ENCODE measurements around the gene MICOS13. TPM values are rescaled to one million over a fixed set of nuclear protein-coding genes. Genes with fewer than 3 reads are reported as not detected.

The MICOS13 gene
- total and polyA plus RNA-seq, 10 of the 15 experiments (the other 5 are each of a cell fraction or from before 2014, with no cell fraction given): 9.4 to 211 (median 51.3) TPM

- peak; percentile 87 for TF ChIP-seq ZNF687 (IDR thresholded peaks at IDR 0.05)
- TF ChIP-seq NFYA (IDR thresholded peaks at IDR 0.05; ENCODE audit: borderline replicate concordance, low read depth, low read length): no peak
- TF ChIP-seq CREM (IDR thresholded peaks at IDR 0.05; ENCODE audit: low read depth): peak; percentile 99
- TF ChIP-seq, protein P1, sequence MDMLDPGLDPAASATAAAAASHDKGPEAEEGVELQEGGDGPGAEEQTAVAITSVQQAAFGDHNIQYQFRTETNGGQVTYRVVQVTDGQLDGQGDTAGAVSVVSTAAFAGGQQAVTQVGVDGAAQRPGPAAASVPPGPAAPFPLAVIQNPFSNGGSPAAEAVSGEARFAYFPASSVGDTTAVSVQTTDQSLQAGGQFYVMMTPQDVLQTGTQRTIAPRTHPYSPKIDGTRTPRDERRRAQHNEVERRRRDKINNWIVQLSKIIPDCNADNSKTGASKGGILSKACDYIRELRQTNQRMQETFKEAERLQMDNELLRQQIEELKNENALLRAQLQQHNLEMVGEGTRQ (IDR thresholded peaks at IDR 0.05; ENCODE audit: borderline replicate concordance, low read depth, low read length): peak; percentile 95
- no peak for TF ChIP-seq RBBP5 (conservative IDR thresholded peaks at IDR 0.05)
- no peak for TF ChIP-seq PRDM15 (CRISPR knock-in tag; IDR thresholded peaks at IDR 0.05)
- TF ChIP-seq SMARCA5 (IDR thresholded peaks at IDR 0.05): peak; percentile 91
- peak; percentile 9; the same call in 1 of the 2 replicates for TF ChIP-seq PAX5 (IDR thresholded peaks at IDR 0.05; ENCODE audit: borderline replicate concordance, low read depth, low read length)
- no peak for TF ChIP-seq BCL3 (IDR thresholded peaks at IDR 0.05; ENCODE audit: borderline replicate concordance, insufficient read depth, low read depth, low read length, poor library complexity, severe bottlenecking)
- no peak for TF ChIP-seq SPI1 (IDR thresholded peaks at IDR 0.05; ENCODE audit: borderline replicate concordance, insufficient read depth, low read depth, low read length)
- TF ChIP-seq SMAD1 (IDR thresholded peaks at IDR 0.05; ENCODE audit: low read depth, partially characterized antibody): no peak
- no peak for TF ChIP-seq RFX5 (IDR thresholded peaks at IDR 0.05; ENCODE audit: low read depth, low read length)
- TF ChIP-seq, protein P2, sequence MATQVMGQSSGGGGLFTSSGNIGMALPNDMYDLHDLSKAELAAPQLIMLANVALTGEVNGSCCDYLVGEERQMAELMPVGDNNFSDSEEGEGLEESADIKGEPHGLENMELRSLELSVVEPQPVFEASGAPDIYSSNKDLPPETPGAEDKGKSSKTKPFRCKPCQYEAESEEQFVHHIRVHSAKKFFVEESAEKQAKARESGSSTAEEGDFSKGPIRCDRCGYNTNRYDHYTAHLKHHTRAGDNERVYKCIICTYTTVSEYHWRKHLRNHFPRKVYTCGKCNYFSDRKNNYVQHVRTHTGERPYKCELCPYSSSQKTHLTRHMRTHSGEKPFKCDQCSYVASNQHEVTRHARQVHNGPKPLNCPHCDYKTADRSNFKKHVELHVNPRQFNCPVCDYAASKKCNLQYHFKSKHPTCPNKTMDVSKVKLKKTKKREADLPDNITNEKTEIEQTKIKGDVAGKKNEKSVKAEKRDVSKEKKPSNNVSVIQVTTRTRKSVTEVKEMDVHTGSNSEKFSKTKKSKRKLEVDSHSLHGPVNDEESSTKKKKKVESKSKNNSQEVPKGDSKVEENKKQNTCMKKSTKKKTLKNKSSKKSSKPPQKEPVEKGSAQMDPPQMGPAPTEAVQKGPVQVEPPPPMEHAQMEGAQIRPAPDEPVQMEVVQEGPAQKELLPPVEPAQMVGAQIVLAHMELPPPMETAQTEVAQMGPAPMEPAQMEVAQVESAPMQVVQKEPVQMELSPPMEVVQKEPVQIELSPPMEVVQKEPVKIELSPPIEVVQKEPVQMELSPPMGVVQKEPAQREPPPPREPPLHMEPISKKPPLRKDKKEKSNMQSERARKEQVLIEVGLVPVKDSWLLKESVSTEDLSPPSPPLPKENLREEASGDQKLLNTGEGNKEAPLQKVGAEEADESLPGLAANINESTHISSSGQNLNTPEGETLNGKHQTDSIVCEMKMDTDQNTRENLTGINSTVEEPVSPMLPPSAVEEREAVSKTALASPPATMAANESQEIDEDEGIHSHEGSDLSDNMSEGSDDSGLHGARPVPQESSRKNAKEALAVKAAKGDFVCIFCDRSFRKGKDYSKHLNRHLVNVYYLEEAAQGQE (IDR thresholded peaks at IDR 0.05; ENCODE audit: low read depth, low read length): no peak
- TF ChIP-seq BRCA1 (IDR thresholded peaks at IDR 0.05; ENCODE audit: low read depth, low read length): no peak
- TF ChIP-seq YBX1 (IDR thresholded peaks at IDR 0.05): no peak
These were observed 39.9 kb upstream of the MICOS13 start, which contains the start of the genes CATSPERD and LONP1 (continued) for GRCh38 chr19:5719961-5720790.

Data from GM12878 (cell line).